Right ventricle myocardium inferior (tissue), 1 donor: ENCODE data around the gene SLC6A13. TPM values are rescaled to one million over a fixed set of nuclear protein-coding genes. Genes with fewer than 3 reads are reported as not detected.
"Not testable (repeated sequence)": the region's sequence is repeated elsewhere in the genome, so short reads cannot be mapped to it uniquely, and the experiment has no call there.

Experiments used
- ATAC-seq: fragments of 200-7000 bp; cut with Tn5 transposase; one replicate; pipeline ENCODE4 v1.9.1; 2020; ENCODE audit warnings: mild to moderate bottlenecking, moderate library complexity
- DNase-seq: peaks from one replicate; pipeline ENCODE4 v3.0.0; 2021; ENCODE audit errors: missing footprints
- intact Hi-C: fragments of 100-400 bp; cut with DNase I; formaldehyde crosslinking; loops from one replicate; pipeline ENCODE4 v1.11.0; 2022
- total RNA-seq: library from RNA; stranded (reverse); fragmentation: NEBNext Ultra II Directional; extraction: Animal tissue kit (Norgen Biotek cat#: 25700); gene quantifications from one replicate; pipeline ENCODE4 v1.2.1, GENCODE V29; 2021
- donor health status: DM: no; HTN: yes; CAD: no; lungs with severe emphysema.

Gene SLC6A13
- total RNA-seq, 1 donor from 2014 or later = 3.2 TPM

DNA sequence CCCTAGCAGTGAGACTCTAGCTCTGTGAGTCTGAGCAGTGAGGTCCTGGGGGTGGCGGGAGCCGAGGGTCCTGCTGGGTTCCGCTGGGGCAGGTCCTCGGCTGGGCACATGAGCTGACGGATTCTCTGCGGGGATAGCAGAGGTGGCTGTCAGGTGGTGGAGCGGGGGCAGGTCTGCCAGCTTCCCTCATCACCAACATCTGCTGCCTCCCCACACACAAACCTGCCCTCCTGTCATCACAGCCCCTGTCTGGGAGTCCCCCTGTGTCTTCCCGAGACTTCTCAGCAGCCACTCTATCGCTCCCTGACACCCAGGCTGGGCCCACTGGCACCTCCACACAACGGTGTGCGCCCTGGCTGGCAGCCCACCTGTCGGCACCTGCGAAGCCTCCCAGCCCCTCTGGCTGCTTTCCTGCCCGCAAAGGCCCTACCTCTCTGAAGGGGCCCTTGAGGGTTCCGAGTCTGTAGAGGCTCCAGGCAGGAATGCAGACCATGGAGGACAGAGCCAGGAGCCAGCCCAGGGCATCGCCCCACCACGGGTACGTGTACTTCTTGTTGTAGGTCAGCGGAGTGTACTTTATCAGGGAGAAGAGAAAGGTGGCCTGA lies 41.6 kb downstream of the SLC6A13 start:
- DNase-seq = no peak
- no peak for ATAC-seq
- intact Hi-C loops = no loop called here

DNA sequence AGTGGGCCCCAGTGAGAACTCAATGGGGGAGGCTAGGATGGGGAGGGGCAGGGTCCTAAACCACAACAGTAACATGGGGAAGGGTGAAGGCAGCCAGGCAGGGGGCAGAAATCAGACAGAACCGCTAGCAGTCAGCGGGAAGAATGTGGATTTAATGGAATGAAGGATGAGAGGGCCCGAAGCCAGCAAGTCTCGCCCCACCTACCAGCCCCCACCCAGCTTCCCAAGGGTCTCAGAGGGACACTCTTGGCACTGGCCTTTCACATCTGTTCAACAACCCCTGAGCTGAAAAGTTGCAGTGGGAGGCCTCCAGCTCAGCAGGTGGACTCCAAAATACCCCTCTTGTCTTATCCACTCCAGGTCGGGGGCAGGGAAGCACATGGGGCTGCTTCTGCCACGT lies 42.1 kb downstream of the SLC6A13 start:
- intact Hi-C loops = no loop called here
- no peak for ATAC-seq

DNA sequence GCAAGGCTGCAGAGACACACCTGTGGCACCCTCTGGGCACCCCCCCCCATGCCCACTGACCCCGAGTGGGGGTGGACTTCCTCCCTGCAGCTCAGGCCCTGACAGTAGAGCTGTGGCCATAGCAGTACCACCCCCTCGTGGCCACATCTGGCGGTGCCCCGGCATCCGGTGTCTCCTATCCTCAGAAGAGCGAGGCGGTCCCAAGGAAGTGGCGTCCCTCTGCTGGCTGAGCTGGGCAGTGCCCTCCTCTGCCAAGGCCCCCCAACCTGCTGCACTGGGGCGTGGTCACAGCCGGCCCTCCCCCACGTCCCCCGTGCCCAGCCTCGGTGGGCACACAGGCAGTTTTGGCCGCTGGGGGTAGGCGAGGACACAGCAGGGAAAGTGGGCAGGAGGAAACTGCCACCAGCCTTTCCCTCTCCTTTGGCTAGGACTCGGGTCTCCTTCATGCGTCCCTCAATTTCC lies 42.7 kb downstream of the SLC6A13 start:
- intact Hi-C loops = no loop called here
- peak; percentile 72 for ATAC-seq
- peak; percentile 83 for DNase-seq

More for the DNA sequence above, 42.1 kb downstream of the SLC6A13 start:
- no peak for DNase-seq

DNA sequence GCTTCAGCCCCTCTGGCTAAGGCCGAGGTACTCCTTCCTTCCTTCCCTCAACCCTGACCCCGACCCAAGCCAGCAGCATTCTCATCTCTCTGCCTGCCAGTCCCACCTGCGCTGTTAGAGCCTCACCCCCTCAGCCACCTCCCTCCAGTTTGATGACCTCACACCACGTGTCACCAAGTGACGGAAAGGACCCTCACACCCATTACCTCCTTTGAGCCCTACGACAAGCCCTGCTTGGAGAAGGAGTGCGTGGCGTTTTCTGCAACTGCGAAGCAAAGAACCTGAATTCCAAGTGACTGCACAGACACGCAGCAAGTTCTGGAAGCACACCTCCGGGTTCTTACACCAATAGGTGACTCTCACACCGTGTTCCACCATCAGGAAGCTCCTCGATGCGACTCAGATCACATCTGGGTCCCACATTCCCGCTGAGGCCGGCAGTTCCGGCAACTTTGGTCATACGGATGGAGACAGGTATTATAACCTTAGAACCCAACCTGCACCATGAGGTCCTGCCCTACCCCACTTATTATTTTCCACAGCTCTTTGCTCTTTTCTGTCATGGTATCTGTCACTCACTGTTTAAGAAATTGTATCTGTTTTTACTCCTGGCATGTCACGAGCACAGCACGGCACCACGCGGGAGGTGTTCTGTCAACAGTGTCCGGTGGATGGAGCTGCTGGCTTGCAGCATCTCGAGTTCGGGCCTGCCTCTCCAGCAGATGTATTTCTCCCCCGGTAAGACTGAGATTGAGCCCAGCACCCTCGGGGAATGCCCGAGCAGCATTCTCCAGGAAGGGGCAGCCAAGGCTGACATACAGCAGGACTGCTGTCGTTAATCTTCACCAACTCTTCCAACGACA lies 43.7 kb downstream of the SLC6A13 start:
- intact Hi-C loops = no loop called here
- ATAC-seq (no peak), DNase-seq (no peak)

DNA sequence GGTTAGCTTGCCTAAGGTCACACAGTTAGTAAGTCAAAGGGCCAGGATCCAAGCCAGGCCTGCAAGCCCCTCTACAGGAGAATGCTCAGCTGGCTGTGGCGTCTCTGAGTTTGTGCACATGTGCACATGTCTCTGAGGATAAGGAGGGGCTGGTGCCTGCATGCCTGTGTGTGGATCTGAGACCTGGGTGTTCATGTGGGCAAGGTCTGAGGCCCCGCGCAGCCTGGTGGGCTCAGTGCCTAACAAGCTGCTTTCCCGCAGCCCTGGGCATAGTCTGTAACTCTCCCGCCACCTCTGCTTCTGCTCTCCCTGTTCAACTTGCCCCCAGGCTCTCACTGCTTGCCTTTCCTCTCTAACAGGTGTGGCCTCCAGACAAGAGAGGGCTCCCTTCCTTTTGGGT lies 44.4 kb downstream of the SLC6A13 start:
- ATAC-seq = no peak
- DNase-seq = no peak
- intact Hi-C loops = no loop called here

DNA sequence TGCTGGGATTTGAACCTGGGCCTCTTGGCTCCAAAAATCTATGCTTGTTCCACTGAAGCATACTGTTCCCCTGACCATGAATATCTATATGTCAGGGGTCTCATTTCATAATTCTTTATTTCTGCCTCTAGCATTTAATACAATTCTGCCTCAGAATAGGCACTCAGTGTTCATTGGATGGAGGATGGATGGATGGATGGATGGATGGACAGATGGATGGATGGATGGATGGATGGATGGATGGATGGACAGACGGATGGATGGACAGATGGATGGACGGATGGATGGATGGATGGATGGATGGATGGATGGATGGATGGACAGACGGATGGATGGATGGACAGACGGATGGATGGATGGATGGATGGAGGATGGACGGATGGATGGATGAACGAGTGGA lies 45.6 kb downstream of the SLC6A13 start:
- DNase-seq, intact Hi-C loops, ATAC-seq: not testable (repeated sequence)

DNA sequence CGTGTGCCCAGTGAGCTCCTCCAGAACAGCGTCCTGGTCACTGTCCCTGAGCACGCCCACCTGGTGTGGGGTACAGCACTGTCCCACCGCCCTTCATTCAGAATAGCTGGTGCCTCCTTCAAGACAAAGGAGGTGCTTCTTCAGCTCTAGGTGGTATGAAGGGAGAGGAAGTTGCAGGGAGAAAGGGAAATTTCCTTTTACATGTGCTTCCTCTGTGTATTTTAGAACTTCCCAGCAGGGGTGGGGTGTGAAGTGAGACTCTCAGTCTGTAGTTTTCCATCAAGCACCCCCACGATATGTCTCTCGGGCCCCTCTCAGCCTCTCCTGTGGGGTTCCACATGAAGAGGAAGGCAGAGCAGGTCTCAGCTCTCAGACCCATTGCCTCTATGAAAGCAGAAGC lies 47.5 kb downstream of the SLC6A13 start:
- no peak for ATAC-seq
- intact Hi-C loops = no loop called here
- no peak for DNase-seq

DNA sequence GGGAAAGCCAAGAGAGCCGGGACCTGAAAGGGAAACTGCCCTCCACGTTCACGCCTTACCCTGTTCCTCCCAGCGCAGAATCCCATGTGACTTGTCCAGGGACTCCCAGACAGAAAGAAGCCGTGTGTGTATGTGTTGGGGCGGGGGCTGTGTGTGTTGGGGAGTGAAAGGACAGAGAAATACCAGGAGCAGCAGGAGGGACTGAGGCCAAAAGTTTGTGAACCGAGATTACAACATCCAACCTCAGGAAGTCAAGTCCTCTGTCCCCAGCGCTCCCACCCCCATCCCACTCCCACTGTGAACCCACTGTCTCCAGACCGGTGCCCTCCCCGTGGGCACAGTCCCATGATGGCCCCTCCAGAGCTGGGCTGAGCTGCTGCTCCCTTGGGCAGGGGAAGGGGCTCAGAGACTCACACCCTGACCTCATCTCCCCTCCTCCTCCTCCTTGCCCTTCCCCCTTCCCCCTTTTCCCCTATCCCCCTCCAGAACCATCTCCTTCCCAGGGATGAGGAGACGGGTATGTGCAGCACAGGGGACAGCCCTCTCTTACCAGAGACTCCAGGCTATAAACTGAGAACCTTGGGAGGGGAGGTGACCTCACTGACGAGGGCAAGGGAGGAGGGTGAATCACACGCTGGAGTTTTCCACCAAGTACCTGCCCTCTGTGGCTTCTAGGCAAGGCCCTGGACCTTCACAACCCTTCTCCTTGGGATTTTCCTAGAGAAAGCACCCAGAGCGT lies 48.5 kb downstream of the SLC6A13 start, which contains the start of gene SLC6A12:
SLC6A12 (minus strand) TSS at position 155 of the 739 bp plus-strand sequence. CDS start 4,171 bp downstream, outside the sequence.
- ATAC-seq = no peak
- DNase-seq = no peak
- intact Hi-C loops = no loop called here

DNA sequence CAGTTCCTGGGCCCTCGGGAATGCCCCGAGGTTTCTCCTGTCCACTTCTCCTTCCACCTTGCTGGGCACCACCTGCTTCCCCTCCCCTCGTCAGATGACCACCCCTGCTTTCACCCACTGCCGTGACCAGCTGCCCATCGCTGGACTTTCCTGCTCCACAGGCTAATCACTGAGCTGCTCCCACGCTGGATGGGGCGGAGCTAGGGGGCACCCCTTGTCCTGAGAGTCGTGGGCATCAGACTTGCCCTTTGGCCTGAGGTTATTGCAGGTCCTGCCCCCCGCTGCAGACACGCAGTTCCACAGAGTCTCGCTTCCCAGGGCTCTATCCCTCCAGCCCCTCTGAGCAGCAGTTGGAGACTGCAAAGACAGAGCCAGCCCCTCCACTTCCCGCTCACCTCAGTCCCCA lies 49.1 kb downstream of the SLC6A13 start:
- DNase-seq (no peak), ATAC-seq (no peak)
- intact Hi-C loops = no loop called here

DNA sequence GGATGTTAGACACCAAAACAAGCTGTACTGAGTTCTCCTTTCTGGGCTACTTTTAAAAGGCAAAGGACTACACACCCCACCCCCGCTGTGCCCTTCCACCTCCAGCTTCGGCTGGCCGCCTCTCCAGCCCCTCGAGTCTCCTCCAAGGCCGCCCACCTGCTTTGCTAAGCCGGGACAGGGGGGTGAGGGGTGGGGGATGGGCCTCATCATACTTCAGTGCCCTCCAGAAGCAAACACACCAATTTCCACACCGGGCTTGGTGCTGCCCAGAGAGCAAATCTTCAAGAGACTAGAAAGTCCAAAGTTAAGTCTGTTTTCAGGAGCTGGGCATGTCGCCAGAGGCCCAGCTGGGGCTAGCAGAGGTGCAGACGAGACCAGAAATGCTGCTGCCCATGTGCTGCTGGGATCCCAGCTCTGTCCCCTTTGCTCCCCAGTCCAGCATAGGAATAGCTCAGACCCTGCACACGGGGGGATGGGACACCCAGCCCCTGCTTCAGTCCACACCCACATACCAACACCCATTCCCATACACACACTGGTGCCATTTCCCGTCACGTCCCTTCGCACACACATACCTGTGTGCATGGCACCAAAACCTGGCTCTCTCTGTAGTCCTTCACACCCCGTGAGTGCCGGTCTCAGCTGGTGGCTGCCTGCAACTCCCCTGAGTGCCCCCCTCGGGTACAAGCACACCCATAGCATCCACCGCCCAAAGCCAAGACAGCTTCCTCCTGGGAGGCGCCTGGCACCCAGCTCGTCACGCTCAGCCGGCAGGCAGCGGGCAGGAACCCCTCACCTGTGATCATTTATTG lies 49.7 kb downstream of the SLC6A13 start:
- peak; percentile 30 for ATAC-seq
- intact Hi-C loops = no loop called here
- DNase-seq = no peak

DNA sequence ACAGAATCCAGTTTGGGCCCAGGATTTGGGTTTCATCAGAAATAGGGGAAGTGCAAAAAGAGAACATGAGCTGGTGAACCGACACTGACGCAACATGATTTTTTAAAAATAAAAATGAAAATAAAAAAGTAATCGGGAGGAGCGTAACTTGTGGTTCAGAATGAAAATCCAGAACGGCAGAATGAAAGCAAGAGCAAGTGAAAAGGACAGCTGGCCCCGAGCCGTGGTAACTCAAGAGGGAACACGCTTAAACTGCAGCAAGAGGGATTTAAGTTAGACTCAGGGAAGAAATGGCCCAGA lies 50.3 kb downstream of the SLC6A13 start:
- intact Hi-C loops = no loop called here
- ATAC-seq (no peak), DNase-seq (no peak)

DNA sequence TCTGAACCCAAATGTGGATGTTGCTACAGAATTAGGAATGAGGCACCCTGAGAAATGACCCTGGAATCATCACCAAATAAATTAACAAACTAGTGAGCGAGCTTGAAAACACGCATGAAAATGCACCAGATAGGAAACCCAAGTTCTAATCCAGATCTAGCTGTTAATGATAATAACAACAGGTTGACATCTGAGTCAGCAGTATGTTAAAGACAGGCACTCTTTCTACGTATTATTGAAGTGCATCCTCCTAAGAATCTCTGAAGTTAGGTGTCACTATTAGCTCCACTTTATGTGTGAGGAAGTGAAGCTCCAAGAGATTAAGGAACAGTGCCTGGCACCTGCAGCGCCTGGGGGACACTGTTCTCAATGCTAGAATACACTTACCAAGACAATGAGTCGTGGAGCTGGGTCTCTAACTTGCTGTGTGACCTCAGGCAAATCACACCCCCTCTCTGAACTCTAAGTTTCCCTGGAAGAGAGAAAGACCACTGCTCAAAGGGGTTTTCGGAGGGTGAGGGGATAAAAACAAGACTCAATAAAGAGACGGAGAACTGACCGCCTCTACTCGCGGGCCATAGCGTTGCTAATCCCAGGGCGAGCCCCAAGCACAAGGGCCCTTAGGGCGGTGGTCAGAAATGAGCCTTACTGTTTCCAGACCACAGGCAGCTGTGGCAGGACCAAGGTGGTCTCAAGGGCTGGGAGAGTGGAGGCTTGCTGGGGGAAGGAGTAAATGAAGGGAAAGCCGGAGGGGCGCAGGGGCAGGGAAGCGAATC lies 50.8 kb downstream of the SLC6A13 start:
- no peak for DNase-seq
- intact Hi-C loops = no loop called here
- no peak for ATAC-seq

DNA sequence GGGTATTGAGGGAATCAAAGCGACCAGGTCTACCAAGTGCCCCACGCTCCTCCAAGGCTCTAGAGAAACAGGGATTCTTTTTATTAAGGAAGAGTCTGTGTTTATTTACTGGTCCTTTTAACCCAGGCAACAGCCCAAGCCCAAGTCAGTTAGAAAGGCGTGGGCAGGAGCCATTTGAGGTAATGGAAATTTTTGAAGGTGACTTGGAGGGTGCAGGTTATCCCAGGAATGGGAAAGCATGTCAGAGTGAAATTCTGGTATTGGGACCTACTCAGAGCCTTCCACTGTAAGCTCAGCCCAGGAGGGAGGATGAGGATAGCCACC lies 51.5 kb downstream of the SLC6A13 start:
- no peak for DNase-seq
- ATAC-seq = no peak
- intact Hi-C loops = no loop called here

DNA sequence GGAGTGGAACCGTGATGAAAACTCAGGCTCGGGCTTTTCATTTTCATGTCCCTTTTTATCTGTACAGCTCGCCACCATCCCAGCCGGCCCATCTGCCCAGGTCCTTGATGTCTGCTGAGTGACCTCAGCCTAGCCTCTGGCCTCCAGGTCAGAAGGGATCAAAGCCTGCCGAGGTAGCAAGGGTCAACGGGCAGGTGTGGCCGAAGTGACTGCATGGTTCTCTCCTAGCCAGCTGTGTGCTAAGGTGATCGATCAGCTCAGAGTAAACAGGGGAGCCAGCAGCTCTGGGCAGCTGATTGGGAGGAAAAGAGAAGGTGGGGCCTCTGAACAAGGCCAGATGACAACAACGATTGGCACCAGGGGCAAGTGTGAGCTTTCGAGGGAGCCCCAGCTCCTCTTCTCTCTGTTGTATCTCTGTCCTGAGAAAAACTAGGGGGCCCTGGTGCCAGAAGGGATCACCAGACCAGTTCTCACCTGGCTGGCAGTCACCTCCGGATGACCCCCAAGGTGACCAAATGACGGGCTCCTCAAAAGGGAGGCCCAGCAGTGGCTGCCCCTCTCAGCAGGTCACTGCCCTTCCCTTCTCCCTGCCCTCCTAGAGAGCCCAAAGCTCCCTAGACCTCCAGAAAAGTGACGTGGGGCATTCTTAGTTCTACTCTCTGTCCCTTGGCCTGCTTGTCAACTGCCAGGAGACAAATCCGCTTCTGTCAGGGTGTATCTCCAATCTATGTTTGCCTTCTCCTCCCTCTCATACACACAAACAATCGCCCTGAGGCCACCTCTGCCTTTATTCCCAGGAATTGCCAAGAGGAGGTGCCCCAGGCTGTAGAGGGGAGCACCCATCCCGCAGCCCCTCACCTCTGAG lies 52.1 kb downstream of the SLC6A13 start:
- intact Hi-C loops = no loop called here
- DNase-seq (no peak), ATAC-seq (no peak)

DNA sequence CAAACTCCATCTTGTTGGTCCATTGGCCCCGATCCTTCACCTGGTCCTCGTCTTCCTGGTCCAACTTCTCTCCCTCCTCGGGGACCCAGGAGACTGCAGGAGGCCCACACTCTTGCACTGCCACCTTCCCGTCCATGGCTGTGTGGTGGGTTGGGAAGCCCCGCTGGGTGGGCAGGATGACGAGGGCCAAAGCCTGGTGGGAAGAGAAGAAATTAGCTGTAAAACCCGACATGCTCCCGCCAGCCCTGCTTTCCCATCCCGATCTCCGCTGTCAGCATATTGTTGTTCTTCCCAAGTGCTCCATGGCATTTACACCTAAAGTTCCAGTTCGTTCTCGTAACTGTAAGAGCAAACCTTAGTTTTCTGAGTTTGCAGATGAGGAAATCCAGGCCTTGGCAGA lies 52.8 kb downstream of the SLC6A13 start:
- intact Hi-C loops = no loop called here
- ATAC-seq = no peak
- DNase-seq = no peak

DNA sequence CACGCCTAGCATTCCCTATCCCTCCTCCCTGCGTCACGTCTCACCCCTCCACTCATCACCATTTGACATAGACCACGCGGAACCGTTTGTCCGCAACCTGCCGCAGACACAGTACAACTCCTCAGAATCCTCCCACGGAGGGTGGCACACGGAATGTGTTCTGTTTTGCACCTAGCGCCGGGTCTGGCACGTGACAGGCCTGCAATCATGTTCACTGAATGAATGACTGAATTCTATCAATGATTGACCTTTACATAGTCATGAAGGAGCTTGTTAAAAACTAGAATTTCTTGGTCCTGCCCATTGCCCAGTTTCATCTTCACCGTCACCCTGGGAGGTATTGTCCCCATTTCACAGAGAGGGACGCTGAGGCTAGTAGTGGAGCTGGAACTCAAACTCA lies 53.4 kb downstream of the SLC6A13 start:
- DNase-seq (no peak), ATAC-seq (no peak)
- intact Hi-C loops = no loop called here

DNA sequence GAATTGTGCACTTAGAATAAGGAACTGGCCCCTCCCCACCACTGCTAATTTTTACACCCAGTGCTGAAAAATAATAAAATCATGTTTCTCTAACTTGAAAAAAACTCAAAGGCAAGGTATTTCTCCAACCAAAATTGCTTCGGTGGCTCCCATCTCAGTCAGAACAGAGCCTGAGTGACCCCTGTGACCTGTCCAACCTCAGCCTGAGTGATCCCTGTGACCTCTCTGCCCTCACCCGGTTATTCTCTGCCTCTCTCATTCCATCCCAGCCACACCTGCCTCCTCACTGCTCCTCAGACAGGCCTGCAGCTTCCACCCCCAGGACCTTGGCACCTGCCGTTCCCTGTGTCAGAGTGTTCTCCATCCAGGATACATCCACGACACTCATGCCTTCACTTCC lies 53.8 kb downstream of the SLC6A13 start:
- DNase-seq (no peak), ATAC-seq (no peak)
- intact Hi-C loops = no loop called here

DNA sequence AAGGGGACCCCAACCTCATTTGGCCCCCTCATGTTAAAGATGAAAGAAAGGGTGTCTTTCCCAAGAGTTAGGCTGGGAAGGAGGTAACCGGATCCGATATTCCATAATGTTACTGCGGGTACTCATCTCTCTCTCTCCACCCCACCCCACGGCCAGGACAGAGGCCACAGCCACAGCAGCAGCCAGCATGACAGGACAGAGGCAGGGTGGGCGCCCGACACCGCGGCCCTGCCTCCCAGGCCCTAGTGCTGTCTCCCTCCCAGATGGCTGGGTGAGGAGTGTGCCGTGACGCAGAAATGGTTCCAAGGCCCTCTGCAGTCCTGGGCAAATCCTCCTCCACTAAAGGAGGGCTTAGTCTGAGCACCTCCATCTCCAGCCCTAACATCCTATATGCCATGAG lies 54.8 kb downstream of the SLC6A13 start:
- intact Hi-C loops = no loop called here
- DNase-seq = no peak
- ATAC-seq = no peak
